Sigmoid colon (tissue), 4 donors: ENCODE results near the gene RPAP2.
"Not testable (repeated sequence)": the region's sequence is repeated elsewhere in the genome, so short reads cannot be mapped to it uniquely, and the experiment has no call there.

Experiments
- EP300 ChIP-seq, 4 donors: sonication (generic); formaldehyde crosslinking; IDR thresholded peaks; one replicate each; pipeline ENCODE4 v1.6.1; 2017; ENCODE audit warnings: antibody characterized with exemption in 4 of 4
- POLR2A ChIP-seq, 2 donors: fragments of 450-650 bp; IDR thresholded peaks; one replicate each; pipeline ENCODE4 v1.6.1; 2016; ENCODE audit warnings: antibody characterized with exemption in 2 of 2, mild to moderate bottlenecking in 2 of 2, moderate library complexity in 2 of 2
- POLR2AphosphoS5 ChIP-seq, 4 donors: sonication (generic); formaldehyde crosslinking; IDR thresholded peaks; one replicate each; pipeline ENCODE4 v1.6.1; 2017; ENCODE audit warnings: antibody characterized with exemption in 4 of 4
- TF ChIP-seq, protein P1 (sequence below), 4 experiments: fragments of 450-650 bp in 3 of 4; fragments of 200-600 bp in 1 of 4; IDR thresholded peaks; one replicate each; pipeline ENCODE4 v1.5.1; 2016 to 2019; ENCODE audit warnings: antibody characterized with exemption in 4 of 4, mild to moderate bottlenecking in 3 of 4, moderate library complexity in 2 of 4

DNA sequence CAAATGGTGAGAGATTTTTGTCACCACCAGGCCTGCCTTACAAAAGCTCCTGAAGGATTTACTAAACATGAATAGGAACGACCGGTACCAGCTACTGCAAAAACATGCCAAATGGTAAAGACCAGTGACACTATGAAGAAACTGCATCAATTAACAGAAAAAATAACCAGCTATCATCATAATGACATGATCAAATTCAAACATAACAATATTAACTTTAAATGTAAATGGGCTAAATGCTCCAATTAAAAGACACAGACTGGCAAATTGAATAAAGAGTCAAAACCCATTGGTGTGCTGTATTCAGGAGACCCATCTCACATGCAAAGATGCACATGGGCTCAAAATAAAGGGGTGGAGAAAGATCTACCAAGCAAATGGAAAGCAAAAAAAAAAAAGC lies 17.4 kb upstream of the RPAP2 start:
- TF ChIP-seq, protein P1, sequence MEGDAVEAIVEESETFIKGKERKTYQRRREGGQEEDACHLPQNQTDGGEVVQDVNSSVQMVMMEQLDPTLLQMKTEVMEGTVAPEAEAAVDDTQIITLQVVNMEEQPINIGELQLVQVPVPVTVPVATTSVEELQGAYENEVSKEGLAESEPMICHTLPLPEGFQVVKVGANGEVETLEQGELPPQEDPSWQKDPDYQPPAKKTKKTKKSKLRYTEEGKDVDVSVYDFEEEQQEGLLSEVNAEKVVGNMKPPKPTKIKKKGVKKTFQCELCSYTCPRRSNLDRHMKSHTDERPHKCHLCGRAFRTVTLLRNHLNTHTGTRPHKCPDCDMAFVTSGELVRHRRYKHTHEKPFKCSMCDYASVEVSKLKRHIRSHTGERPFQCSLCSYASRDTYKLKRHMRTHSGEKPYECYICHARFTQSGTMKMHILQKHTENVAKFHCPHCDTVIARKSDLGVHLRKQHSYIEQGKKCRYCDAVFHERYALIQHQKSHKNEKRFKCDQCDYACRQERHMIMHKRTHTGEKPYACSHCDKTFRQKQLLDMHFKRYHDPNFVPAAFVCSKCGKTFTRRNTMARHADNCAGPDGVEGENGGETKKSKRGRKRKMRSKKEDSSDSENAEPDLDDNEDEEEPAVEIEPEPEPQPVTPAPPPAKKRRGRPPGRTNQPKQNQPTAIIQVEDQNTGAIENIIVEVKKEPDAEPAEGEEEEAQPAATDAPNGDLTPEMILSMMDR (IDR thresholded peaks at IDR 0.05) = not testable (repeated sequence)
- TF ChIP-seq EP300, POLR2A, POLR2AphosphoS5 (IDR thresholded peaks at IDR 0.05): not testable (repeated sequence)
